Right cardiac atrium (tissue), 5 donors: ENCODE data around the gene R3HCC1L. TPM values are rescaled to one million over a fixed set of nuclear protein-coding genes. Genes with fewer than 3 reads are reported as not detected.
"Not testable (repeated sequence)": the region's sequence is repeated elsewhere in the genome, so short reads cannot be mapped to it uniquely, and the experiment has no call there.

Experiments used
- ATAC-seq, 2 donors: fragments of 200-7000 bp; cut with Tn5 transposase; one replicate each; pipeline versions ENCODE4 v1.8.0 to v1.9.1; 2020; ENCODE audit warnings: moderate library complexity in 2 of 2, mild to moderate bottlenecking in 1 of 2
- DNase-seq, 3 donors: peaks; one replicate each; pipeline ENCODE4 v3.0.0-alpha.2; 2020
- H3K27ac ChIP-seq: one replicate; pipeline ENCODE4 v1.5.1; 2013; ENCODE audit warnings: mild to moderate bottlenecking, low read length, control low read depth, moderate library complexity
- H3K27me3 ChIP-seq: one replicate; pipeline ENCODE4 v1.6.1; 2013; ENCODE audit not compliant: control insufficient read depth, insufficient read depth
- H3K4me1 ChIP-seq: one replicate; pipeline ENCODE4 v1.6.1; 2013; ENCODE audit warnings: low read length; ENCODE audit not compliant: control insufficient read depth, insufficient read depth
- H3K4me3 ChIP-seq: one replicate; pipeline ENCODE4 v1.5.1; 2013; ENCODE audit warnings: low read length, control low read depth
- H3K9me3 ChIP-seq: one replicate; pipeline ENCODE4 v1.6.1; 2013; ENCODE audit warnings: low read length; ENCODE audit not compliant: control insufficient read depth
- WGBS: extraction: QIAGEN DNeasy Blood & Tissue Kit; methylation state at CpG from one replicate; pipeline ENCODE4 v1.1.7; 2013; 5-methylcytosine and 5-hydroxymethylcytosine counted together
- intact Hi-C, 4 donors: fragments of 100-400 bp; cut with DNase I; formaldehyde crosslinking; loops; one replicate each; pipeline versions ENCODE4 v1.11.0 to v1.14.0; 2022 to 2023
- polyA plus RNA-seq: library from polyadenylated mRNA; stranded (reverse); fragments of 200-250 nt; gene quantifications from one replicate; pipeline ENCODE4 v1.2.3, GENCODE V29; 2013
- total RNA-seq, 4 donors: library from RNA; stranded (reverse); fragmentation: NEBNext Ultra II Directional; extraction: Animal tissue kit (Norgen Biotek cat#: 25700); gene quantifications; one replicate each; pipeline ENCODE4 v1.2.1, GENCODE V29; 2021
- donor health status: healthy with polysubstance abuse.
- donor health status: DM: no; HTN: yes; CAD: no.
- donor health status: DM: no; HTN: no; CAD: no.
- donor health status: DM: no; HTN: yes; CAD: no; lungs with severe emphysema.
- donor health status: DM: yes; HTN: yes; CAD: no.

Gene R3HCC1L
- total and polyA plus RNA-seq, 5 donors, result 4.6 to 6.4 (median 6.4) TPM

DNA sequence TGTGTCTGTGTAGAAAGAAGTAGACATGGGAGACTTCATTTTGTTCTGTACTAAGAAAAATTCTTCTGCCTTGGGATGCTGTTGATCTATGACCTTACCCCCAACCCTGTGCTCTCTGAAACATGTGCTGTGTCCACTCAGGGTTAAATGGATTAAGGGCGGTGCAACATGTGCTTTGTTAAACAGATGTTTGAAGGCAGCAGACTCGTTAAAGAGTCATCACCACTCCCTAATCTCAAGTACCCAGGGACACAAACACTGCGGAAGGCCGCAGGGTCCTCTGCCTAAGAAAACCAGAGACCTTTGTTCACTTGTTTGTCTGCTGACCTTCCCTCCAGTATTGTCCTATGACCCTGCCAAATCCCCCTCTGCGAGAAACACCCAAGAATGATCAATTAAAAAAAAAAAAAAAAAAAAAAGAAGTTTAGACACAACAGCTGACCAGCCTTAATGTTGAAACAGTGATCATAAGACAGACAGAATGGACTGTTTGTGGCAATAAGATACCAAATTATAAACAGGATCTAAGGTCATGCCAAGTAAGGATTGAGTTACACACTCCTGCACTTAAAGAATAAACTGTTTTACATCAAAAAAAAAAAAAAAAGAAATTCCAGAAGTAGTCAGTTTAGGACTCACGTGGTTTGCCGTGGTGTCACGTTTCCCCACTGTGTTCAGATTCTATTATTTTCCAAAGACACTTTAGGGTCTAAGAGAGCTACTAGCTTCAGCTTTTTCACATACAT lies 18.9 kb downstream of the R3HCC1L start:
- H3K27me3 ChIP-seq, intact Hi-C loops: not testable (repeated sequence)
- 60% methylated on average over 8 of the region's 8 CpGs for WGBS

DNA sequence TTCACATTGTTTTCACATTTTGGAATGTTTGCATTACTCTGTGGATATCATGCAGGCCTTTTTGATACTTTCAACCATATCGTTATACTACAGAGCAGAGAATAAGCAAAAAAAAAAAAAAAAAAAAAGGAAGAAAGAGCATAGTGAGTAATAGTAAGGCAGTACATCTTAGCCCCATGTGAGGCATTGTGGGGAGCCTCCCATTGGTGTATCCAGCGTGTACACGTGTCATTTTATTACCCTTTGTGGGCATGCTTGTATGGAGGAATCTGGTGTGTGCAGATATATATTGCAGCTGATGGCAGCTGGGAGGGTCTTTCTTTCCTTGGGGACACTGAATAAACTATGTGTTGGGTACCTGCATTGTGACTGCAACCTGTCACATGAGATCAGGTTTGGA lies 19.6 kb downstream of the R3HCC1L start:
- no peaks in the 10 kb centered on the region for H3K9me3 ChIP-seq
- DNase-seq (no peak), ATAC-seq (no peak)
- intact Hi-C loops, result no loop called here
- 95% methylated on average over 3 of the region's 3 CpGs for WGBS
- no peak overlapping the region for H3K27ac ChIP-seq
- H3K4me1 ChIP-seq, result peaks cover 7% of the 10 kb centered on the region
- no peaks in the 10 kb centered on the region for H3K27me3 ChIP-seq
- no peak overlapping the region for H3K4me3 ChIP-seq

More for the DNA sequence above, 18.9 kb downstream of the R3HCC1L start:
- not testable (repeated sequence) for H3K4me3 ChIP-seq, H3K4me1 ChIP-seq, H3K27ac ChIP-seq, DNase-seq, ATAC-seq, H3K9me3 ChIP-seq

DNA sequence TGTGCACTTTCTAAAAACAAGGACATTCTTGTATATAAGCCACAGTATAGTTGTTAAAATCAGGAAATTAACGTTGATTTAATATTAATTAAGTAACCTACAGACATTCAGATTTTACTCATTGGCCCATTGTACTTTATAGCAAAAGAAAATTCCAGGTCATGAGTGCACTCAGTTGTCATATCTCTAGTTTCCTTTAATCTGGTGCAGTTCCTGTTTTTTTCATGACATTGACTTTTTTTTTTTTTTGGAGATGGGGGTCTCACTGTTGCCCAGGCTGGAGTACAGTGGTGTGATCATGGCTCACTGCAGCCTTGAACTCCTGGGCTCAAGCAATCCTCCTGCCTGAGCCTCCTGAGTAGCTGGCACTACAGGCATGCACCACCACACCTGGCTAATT lies 24.1 kb downstream of the R3HCC1L start:
- ATAC-seq, result no peak
- Histone ChIP-seq H3K4me1 (peaks cover 5% of the 10 kb centered on the region), H3K4me3 (no peak overlapping the region), H3K9me3 (no peaks in the 10 kb centered on the region), H3K27ac (no peak overlapping the region), H3K27me3 (no peaks in the 10 kb centered on the region)
- DNase-seq, result no peak
- WGBS, result 79% methylated on average over 1 of the region's 1 CpG
- intact Hi-C loops, result no loop called here

DNA sequence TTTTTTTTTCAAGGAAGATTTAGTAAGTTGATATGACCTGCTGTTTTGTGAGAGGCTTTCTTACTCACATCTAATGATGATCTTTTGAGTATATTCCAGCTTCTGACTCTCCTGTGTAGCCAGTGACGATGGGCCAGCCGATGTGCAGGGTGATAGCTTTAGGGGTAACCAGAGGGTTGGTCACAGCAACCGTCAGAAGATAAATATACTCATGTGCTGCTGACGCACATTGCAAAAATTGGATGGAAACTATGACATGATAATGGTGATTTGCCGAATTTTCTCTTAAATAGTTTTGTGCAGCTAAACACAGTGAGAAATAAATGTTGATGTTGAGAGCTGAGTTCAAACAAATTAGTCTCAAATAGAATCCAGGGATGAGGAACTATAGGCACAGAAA lies 29.5 kb downstream of the R3HCC1L start:
- WGBS, result 92% methylated on average over 5 of the region's 5 CpGs
- no peak for DNase-seq
- no peak overlapping the region for H3K4me3 ChIP-seq
- no peaks in the 10 kb centered on the region for H3K4me1 ChIP-seq
- H3K27ac ChIP-seq, result no peak overlapping the region
- H3K27me3 ChIP-seq, result no peaks in the 10 kb centered on the region
- ATAC-seq, result no peak
- H3K9me3 ChIP-seq, result no peaks in the 10 kb centered on the region
- intact Hi-C loops, result loop anchor here in 1 of 4 donors (10.0 kb wide), 1 partner anchor 141 kb away; no protein-coding TSS in a partner anchor

DNA sequence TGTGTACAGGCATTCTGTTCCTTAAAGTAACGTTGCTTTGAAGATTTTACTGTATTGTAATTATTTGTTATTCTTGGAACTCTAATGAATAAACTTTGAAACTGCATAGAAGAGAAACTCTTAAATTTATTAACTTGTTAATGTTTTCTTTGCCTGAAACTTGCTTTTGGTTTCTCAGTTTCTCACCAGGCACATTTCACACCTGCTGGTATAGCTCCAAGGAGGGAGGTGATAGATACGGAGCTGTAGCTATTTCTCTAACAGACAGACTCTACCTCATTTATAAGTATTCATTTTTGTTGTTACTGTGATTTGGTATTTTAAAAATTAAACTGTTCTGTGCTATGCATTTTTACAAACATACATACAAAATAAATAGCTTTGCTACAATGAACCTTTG lies 32.7 kb downstream of the R3HCC1L start:
- Histone ChIP-seq H3K4me3 (no peak overlapping the region), H3K27me3 (no peaks in the 10 kb centered on the region), H3K27ac (no peak overlapping the region), H3K4me1 (peaks cover 3% of the 10 kb centered on the region), H3K9me3 (no peaks in the 10 kb centered on the region)
- ATAC-seq, result no peak
- DNase-seq, result no peak
- 55% methylated on average over 2 of the region's 2 CpGs for WGBS
- intact Hi-C loops, result loop anchor here in 2 of 4 donors (5.0 to 10.0 kb wide), 2 partner anchors 138 to 145 kb away; no protein-coding TSS in a partner anchor

DNA sequence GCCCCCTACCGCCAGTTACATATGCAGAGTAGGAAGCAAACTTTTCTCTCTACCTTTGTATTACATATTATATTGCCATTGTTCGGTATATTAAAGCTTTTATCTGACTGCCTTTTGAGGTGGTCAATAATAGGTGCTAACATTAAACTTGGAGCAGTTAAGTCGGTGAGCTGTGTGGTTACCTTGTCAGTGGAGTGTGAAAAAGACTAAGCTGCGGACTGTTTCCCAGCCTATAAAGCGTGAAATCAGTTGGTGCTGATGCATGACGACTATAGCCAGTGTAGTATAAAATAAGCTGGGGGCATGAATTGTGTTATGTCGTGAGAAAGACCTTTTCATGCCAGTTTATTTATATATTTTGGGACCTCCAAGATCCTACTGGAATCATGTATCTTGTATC lies 33.7 kb downstream of the R3HCC1L start:
- DNase-seq (no peak), ATAC-seq (no peak)
- Histone ChIP-seq H3K27ac (no peak overlapping the region), H3K9me3 (no peaks in the 10 kb centered on the region), H3K4me1 (peaks cover 5% of the 10 kb centered on the region), H3K27me3 (no peaks in the 10 kb centered on the region), H3K4me3 (no peak overlapping the region)
- WGBS, result 95% methylated on average over 7 of the region's 7 CpGs
- intact Hi-C loops, result loop anchor here in 2 of 4 donors (5.0 to 10.0 kb wide), 2 partner anchors 137 to 144 kb away; no protein-coding TSS in a partner anchor

DNA sequence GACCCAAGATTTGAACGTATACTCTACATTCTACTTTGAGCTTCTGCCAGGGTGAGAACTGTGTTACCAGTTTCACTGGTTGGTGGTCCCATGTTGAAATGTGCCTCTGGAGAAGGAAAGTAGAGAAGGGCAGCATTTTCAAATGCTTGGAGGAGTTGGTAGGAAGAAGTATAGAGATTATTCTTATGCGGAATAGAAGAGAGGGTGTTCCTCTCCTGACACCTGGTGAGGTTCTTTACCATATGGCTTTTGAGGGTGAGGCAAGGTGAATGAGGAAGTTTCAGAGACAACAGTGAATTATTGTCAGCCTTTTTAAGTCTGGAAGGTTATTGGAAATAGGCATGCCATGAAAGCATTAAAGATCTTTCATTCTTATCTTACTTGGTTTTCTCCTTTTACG lies 34.3 kb downstream of the R3HCC1L start:
- Histone ChIP-seq H3K27me3 (no peaks in the 10 kb centered on the region), H3K27ac (no peak overlapping the region), H3K4me1 (peaks cover 5% of the 10 kb centered on the region), H3K4me3 (no peak overlapping the region), H3K9me3 (no peaks in the 10 kb centered on the region)
- DNase-seq (no peak), ATAC-seq (no peak)
- WGBS, result 84% methylated on average over 3 of the region's 3 CpGs
- intact Hi-C loops, result loop anchor here in 2 of 4 donors (5.0 to 10.0 kb wide), 2 partner anchors 136 to 144 kb away; no protein-coding TSS in a partner anchor

DNA sequence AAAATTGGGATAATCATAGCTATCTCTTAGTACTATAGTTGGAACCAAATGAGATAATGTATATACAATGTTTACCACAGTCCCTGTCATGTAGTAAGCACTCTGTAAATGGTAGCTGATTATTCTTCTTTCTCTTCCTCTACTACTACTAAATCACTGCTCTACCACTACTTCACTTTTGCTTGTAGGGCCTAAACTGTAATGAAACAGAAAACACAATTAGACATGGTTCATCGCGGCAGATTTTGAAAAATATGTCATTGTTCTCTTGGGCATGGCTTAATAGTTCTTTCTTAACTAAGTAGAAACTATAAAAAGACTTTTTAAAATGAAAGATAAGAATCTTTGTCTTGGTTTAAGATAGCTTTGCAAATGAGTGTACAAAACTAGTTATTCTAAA lies 34.9 kb downstream of the R3HCC1L start:
- WGBS, result 83% methylated on average over 2 of the region's 2 CpGs
- intact Hi-C loops, result loop anchor here in 2 of 4 donors (5.0 to 10.0 kb wide), 2 partner anchors 135 to 143 kb away; no protein-coding TSS in a partner anchor
- H3K4me1 ChIP-seq, result peaks cover 5% of the 10 kb centered on the region
- no peaks in the 10 kb centered on the region for H3K9me3 ChIP-seq
- no peak for ATAC-seq
- no peaks in the 10 kb centered on the region for H3K27me3 ChIP-seq
- H3K27ac ChIP-seq, result no peak overlapping the region
- no peak overlapping the region for H3K4me3 ChIP-seq
- no peak for DNase-seq

DNA sequence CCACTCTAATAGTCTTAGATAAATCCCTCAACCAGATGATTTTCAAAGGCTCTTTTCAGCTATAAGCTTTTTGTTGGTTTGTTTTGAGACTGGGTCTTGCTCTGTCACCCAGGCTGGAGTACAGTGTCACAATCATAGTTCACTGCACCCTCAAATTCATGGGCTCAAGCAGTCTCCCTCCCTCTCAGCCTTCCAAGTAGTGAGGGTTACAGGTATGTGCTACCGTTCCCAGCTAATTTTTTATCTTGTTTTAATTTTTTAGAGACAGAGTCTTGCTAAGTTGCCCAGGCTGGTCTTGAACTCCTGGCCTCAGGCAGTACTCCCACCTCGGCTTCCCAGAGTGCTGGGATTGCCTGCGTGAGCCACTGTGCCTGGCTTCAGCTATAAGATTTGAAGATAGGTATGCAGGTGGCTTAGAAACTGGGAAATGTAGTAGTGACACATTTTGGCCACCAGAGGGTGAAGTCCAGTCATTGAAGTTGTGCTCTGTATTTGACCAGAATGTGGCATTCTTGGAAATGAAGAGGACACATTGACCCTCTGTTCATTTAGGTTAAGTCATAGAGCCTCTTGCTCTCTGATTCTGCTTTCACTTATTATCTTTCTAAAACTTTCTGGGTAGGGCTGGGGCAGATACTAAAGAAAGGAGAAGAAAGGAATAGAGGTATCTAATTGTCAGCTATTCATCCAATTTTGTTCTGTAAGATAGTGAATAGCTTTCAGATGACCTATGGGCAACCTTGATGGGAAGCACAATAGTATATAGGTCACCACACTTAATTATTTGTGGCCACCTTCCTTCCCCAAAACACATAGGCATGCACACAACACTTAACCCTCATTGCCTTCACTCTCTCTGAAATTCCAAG lies 36.0 kb downstream of the R3HCC1L start:
- H3K4me3 ChIP-seq, result no peak overlapping the region
- WGBS, result 60% methylated on average over 3 of the region's 3 CpGs
- DNase-seq (no peak), ATAC-seq (peak; percentile 72 to 74)
- intact Hi-C loops, result loop anchor here in 2 of 4 donors (5.0 to 10.0 kb wide), 2 partner anchors 134 to 137 kb away; no protein-coding TSS in a partner anchor
- H3K9me3 ChIP-seq, result no peaks in the 10 kb centered on the region
- H3K27me3 ChIP-seq, result no peaks in the 10 kb centered on the region
- no peak overlapping the region for H3K27ac ChIP-seq
- H3K4me1 ChIP-seq, result peaks cover 5% of the 10 kb centered on the region

DNA sequence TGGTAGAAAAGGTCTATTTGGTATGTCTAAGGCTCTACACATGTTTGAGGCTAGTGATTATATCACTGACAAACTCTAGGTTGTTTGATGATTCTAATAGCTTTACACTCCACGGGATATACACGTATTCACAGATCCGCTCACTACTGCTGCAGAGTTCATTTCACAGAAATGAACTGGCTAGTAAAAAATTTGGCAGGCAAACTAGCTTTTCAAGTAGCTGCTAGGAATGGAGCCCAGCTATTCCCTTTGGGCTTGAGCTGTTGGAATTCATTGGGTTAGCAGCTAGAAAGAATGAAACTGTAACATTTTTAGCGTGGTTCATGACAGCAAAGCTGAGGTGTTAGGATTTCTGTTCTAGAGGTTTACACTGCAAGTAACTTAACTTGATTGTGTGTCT lies 37.6 kb downstream of the R3HCC1L start:
- Histone ChIP-seq H3K27ac (no peak overlapping the region), H3K9me3 (no peaks in the 10 kb centered on the region), H3K4me1 (peaks cover 5% of the 10 kb centered on the region), H3K4me3 (no peak overlapping the region), H3K27me3 (no peaks in the 10 kb centered on the region)
- 42% methylated on average over 4 of the region's 4 CpGs for WGBS
- intact Hi-C loops, result loop anchor here in 2 of 4 donors (5.0 to 10.0 kb wide), 2 partner anchors 133 to 135 kb away; no protein-coding TSS in a partner anchor
- ATAC-seq, result peak; percentile 75 to 83
- DNase-seq, result peak; percentile 40 to 83 (median 49)
